ENCODE results near the gene FER.

Gene FER

DNA sequence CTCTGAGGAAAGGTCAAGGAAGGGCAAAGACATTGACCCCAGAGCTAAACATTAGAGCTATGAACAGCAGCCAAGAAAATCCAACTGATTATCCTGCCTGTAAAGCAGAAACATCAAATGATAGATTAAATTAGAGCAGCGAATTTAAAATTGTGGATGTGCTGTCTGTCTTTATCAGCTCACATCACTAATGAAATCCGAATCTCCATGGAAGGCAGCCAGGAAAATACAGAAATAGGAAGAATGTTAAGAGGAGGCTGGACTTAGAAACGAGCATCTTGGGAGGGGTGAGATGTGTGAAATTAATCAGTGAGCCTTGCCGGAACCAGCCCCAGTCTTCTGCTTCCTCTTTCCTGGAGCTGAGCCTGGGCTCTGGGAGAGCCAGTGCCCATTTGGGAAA, 471.1 kb downstream of the FER start:
- no peak overlapping the region for H3K27ac ChIP-seq
- H3K36me3 ChIP-seq (replicated peaks) = no peaks in the 10 kb centered on the region
- no peak for TF ChIP-seq CTCF (IDR thresholded peaks at IDR 0.05; ENCODE audit: low read depth, low read length, missing control alignments)
- no peaks in the 10 kb centered on the region for H3K27me3 ChIP-seq (replicated peaks)
- no peak overlapping the region for H3K4me3 ChIP-seq (ENCODE audit: low read depth, low read length)
- no peak for DNase-seq
- in situ Hi-C loops (cut with HindIII; ENCODE audit: low pct_ligation_motif_present, low sequenced_read_pairs) = no loop called here

- Histone ChIP-seq H3K36me3 (replicated peaks) (no peaks in the 10 kb centered on the region), H3K27ac (no peak overlapping the region), H3K27me3 (replicated peaks) (no peaks in the 10 kb centered on the region), H3K4me3 (ENCODE audit: low read depth, low read length) (no peak overlapping the region)
- in situ Hi-C loops (cut with HindIII; ENCODE audit: low pct_ligation_motif_present, low sequenced_read_pairs) = no loop called here
- DNase-seq = no peak
- peak; percentile 14 for TF ChIP-seq CTCF (IDR thresholded peaks at IDR 0.05; ENCODE audit: low read depth, low read length, missing control alignments)
These were observed 475.8 kb downstream of the FER start for GRCh38 chr5:109223531-109223930.

GRCh38 chr5:109224276-109224882, 476.7 kb downstream of the FER start:
- no peak for DNase-seq
- Histone ChIP-seq H3K27ac (no peak overlapping the region), H3K4me3 (ENCODE audit: low read depth, low read length) (no peak overlapping the region), H3K36me3 (replicated peaks) (no peaks in the 10 kb centered on the region), H3K27me3 (replicated peaks) (no peaks in the 10 kb centered on the region)
- in situ Hi-C loops (cut with HindIII; ENCODE audit: low pct_ligation_motif_present, low sequenced_read_pairs) = no loop called here
- TF ChIP-seq CTCF (IDR thresholded peaks at IDR 0.05; ENCODE audit: low read depth, low read length, missing control alignments) = no peak

- in situ Hi-C loops (cut with HindIII; ENCODE audit: low pct_ligation_motif_present, low sequenced_read_pairs) = no loop called here
- Histone ChIP-seq H3K4me3 (ENCODE audit: low read depth, low read length) (no peak overlapping the region), H3K27me3 (replicated peaks) (no peaks in the 10 kb centered on the region), H3K27ac (no peak overlapping the region), H3K36me3 (replicated peaks) (no peaks in the 10 kb centered on the region)
- TF ChIP-seq CTCF (IDR thresholded peaks at IDR 0.05; ENCODE audit: low read depth, low read length, missing control alignments) = no peak
- DNase-seq = no peak
These were observed 478.3 kb downstream of the FER start for GRCh38 chr5:109225716-109226625.

GRCh38 chr5:109230369-109230768, 482.7 kb downstream of the FER start:
- Histone ChIP-seq H3K4me3 (ENCODE audit: low read depth, low read length) (no peak overlapping the region), H3K36me3 (replicated peaks) (no peaks in the 10 kb centered on the region), H3K27ac (no peak overlapping the region), H3K27me3 (replicated peaks) (no peaks in the 10 kb centered on the region)
- TF ChIP-seq CTCF (IDR thresholded peaks at IDR 0.05; ENCODE audit: low read depth, low read length, missing control alignments) = no peak
- DNase-seq = no peak
- in situ Hi-C loops (cut with HindIII; ENCODE audit: low pct_ligation_motif_present, low sequenced_read_pairs) = no loop called here

Data from brain microvascular endothelial cell (primary cell).